Kidney capillary endothelial cell (primary cell): ENCODE data around the gene GOLT1B.

Experiments
- DNase-seq: peaks from one replicate; pipeline ENCODE4 v3.0.0-alpha.2; 2018; ENCODE audit warnings: low spot score

GOLT1B gene

DNA sequence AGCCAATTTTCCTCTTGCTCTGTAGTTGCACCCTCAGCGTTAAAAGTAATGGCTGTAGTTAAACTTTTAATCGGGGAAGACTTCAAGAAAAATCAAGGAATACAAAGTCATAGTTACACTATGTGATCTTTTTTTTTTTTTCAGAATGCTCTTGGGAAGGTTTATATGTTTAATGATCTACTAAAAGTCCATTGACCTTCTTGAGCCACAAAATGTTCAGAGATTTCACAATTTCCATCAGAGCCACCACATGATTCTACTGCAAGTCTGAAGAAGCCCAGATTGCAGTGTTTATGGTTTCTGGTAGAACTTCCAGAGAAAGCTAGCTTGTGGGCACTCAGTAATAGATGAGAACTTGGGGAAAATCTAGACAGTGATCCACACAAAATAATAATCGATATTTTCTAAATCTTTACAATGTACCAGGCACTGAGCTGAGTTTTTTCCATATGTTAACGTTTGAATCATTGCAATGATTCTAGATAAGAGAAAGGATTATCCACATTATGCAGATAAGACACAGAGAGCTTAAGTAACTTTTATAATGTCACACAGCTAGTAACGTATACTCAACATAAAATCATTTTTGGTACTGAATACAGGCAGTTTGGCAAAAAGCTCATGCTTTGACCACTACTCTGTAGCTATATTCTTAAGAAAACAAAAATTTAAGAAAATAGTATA, 64.8 kb downstream of the GOLT1B start:
- DNase-seq = no peak

DNA sequence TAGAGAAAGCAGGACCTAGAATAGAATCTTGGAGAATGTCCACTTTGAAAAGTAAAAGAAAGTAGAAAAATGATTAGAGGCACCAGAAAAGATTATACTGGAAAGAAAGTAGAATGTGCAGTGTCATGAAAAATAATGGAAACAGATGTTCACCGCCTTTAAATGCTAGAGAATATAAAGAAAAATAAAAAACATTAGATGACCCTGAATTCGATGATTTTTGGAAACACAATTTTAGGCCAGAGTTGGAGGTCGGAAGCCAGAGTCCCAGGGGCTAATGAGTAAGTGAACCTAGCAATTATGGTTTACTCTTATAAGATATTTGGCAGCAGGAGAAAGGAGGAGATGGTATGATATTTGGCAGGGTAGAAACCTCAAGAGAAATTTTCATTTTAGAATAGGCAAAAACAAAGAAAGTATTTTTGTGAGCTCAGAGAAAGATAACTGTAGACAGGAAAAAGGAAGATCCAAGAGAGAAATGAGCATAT, 65.4 kb downstream of the GOLT1B start:
- no peak for DNase-seq
